Brain pericyte (primary cell): ENCODE results near the gene OR6V1.
"Not testable (repeated sequence)": the region's sequence is repeated elsewhere in the genome, so short reads cannot be mapped to it uniquely, and the experiment has no call there.

Experiments used
- DNase-seq: peaks from one replicate; pipeline ENCODE4 v3.0.0-alpha.2; 2012; ENCODE audit warnings: low read depth, low spot score

OR6V1 gene

GRCh38 chr7:143042790-143043271, 9.3 kb upstream of the OR6V1 start:
- no peak for DNase-seq

DNA sequence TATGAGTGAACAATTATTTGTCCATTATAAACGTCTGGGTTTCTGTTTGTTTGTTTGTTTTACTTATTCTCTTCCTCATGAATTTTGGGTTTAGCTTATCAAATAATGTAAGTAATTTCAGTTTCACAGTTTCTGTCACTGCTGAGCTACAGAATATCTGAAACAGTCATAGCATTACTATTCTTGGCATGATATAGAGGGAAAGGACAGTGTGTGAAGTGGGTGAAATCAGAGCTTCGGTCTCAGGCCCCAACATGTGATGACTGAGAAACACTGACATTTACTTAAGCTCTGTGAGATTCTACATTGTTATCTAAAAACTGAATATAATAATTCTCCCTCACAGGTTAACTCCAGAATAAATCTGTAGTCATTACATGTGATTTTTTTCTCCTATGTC, 8.8 kb upstream of the OR6V1 start:
- no peak for DNase-seq

DNA sequence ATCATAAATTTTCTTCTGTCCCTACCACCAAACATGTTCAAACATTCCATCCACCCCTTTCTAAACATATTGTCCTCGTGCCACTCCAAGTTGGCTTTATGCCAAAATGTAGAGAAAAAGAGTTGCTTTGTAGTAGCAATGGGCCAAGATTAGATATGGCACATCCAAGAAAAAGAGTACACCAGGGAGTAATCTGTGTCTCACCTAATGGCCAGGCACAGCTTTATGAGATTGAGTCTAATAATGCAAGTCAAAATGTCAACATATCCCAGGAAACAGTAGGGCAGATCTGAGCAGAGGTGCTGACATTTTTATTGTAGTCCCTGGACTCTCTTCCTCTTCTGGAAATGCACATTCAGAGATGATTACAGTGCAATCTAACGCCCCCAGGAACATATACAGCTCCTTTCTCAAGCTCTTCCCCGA, 5.7 kb upstream of the OR6V1 start:
- no peak for DNase-seq

DNA sequence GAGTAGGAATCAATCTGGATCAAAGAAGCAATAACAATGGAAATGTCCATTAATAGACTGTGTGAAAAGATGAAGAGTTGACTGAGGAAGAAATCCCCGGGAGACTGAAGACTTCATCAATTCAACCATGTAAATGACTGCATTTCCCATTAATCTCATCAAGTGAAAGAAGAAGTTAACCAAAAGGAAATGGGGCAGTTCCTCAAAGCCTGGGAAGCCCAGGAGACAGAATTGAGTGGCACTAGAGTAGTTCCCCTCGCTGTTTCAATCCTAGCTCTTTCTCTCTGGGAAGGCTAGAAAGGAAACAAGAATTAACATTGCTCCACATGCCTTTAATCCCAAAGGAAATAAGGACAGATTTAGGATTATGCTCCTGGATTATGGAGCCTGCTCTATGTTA, 4.8 kb upstream of the OR6V1 start:
- no peak for DNase-seq

GRCh38 chr7:143048827-143049226, 3.3 kb upstream of the OR6V1 start:
- DNase-seq, result no peak

- no peak for DNase-seq
These were observed 2.8 kb upstream of the OR6V1 start for GRCh38 chr7:143049362-143049761.

- DNase-seq, result no peak
These were observed 1.2 kb upstream of the OR6V1 start for GRCh38 chr7:143050931-143051330.

GRCh38 chr7:143054621-143055020, 2.5 kb downstream of the OR6V1 start:
- no peak for DNase-seq

DNA sequence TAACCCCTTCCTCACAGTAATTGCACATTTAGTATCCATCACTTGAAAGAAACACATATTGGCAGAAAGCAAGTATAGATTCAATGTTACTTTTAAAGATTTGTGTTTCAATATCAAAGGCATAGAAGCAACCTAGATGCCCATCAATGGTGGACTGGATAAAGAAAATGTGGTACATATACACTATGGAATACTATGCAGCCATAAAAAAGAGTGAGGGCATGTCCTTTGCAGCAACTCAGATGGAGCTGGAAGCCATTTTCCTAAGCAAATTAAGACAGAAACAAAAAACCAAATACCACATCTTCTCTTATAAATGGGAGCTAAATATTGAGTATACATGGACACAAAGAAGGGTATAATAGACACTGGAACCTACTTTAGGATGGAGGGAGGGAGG, 3.6 kb downstream of the OR6V1 start:
- no peak for DNase-seq

GRCh38 chr7:143063741-143064140, 11.6 kb downstream of the OR6V1 start:
- no peak for DNase-seq

- no peak for DNase-seq
These were observed 16.3 kb downstream of the OR6V1 start for GRCh38 chr7:143068446-143068845.

DNA sequence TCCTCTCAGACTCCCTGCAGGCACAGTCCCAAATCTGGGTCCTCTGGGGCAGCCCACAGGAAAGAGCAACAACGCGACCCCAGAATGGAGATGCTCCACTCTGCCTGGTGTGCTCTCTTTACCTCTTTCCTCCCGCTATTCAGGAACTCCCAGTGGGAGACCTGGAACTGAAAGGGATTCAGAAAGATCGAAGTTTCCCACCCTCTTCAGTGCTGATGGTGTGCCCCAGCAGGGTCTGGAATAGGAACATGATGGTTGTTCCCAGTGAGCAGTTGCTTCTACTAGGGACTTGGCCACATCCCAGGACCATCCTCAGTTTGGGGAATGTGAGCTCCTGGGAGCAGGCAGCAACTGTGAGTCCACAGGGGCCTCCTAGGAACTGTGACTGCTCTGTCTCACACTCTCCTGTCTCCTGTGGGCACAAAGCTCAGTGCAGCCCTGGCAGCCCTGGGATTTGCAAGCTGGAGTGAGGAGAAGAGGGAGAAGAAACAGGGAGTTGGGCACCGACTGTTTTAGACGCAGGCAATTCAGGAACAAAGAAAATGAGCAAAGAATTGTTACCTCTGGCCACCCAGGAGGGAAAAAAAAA, 17.9 kb downstream of the OR6V1 start:
- DNase-seq, result no peak

- DNase-seq, result no peak
These were observed 21.4 kb downstream of the OR6V1 start for GRCh38 chr7:143073556-143073955.

DNA sequence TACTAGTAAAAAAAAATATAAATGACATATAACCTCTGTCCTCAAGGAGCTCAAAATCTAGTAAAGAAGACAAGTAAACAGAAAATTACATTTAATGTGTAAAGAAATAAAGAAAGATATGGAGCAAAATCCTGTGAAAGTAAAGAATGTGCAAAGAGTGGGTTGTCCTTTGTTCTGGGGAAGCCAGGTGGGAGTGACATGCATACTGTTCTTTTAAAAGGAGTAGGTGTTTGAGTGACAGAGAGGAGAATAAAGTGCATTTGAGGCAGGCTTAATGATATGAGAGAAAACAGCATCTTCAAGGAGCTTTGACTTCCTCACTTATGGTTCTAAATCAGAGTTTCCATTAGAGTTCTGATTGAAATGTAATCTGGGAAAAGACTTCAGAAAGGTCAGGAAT, 22.0 kb downstream of the OR6V1 start:
- no peak for DNase-seq

GRCh38 chr7:143085109-143085508, 33.0 kb downstream of the OR6V1 start:
- no peak for DNase-seq

GRCh38 chr7:143085610-143086009, 33.5 kb downstream of the OR6V1 start:
- not testable (repeated sequence) for DNase-seq

DNA sequence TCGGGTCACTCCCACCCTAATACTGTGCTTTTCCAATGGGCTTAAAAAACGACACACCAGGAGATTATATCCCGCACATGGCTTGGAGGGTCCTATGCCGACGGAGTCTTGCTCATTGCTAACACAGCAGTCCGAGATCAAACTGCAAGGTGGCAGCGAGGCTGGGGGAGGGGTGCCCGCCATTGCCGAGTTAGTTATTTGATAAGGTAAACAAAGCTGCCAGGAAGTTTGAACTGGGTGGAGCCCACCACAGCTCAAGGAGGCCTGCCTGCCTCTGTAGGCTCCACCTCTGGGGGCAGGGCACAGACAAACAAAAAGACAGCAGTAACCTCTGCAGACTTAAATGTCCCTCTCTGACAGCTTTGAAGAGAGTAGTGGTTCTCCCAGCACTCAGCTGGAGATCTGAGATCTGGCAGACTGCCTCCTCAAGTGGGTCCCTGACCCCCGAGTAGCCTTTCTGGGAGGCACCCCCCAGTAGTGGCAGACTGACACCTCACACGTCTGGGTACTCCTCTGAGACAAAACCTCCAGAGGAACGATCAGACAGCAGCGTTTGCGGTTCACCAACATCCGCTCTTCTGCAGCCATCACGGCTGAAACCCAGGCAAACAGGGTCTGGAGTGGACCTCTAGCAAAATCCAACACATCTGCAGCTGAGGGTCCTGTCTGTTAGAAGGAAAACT, 36.5 kb downstream of the OR6V1 start:
- DNase-seq, result not testable (repeated sequence)

DNA sequence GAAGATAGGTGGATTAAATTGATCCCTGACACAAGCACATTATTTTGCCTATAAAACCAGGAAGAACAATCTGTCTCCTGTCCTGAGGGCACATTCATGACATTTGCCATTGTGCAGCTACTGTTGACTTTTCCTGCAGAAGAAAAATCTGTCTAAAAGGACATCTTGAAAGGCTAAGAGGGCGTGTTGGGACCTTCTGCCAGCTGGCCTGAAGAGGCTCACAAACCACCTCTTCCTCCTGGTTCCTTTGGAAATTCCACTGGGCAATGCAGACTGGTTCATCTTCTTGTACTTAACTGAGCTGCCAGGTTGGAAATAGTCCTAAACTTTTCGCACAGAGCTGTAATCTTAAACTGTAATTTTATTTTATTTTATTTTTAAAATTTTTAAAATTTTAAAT, 44.0 kb downstream of the OR6V1 start:
- no peak for DNase-seq

DNA sequence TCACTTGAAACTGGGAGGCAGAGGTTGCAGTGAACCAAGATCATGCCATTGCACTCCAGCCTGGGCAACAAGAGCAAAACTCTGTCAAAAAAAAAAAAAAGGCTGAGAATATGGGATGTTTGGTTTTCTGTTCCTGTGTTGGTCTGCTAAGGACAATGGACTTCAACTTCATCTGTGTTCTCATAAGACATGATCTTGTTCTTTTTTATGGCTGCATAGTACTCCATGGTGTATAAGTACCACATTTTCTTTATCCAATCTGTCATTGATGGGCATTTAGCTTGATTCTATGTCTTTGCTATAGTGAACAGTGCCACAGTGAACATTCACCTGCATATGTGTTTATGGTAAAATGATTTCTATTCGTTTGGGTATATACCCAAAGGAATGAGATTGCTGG, 47.4 kb downstream of the OR6V1 start:
- DNase-seq, result not testable (repeated sequence)
